Smooth muscle cell (in vitro differentiated cells): ENCODE data around the gene DENND2A. TPM values are rescaled to one million over a fixed set of nuclear protein-coding genes. Genes with fewer than 3 reads are reported as not detected.
"Not testable (repeated sequence)": the region's sequence is repeated elsewhere in the genome, so short reads cannot be mapped to it uniquely, and the experiment has no call there.

ENCODE experiments used
- DNase-seq: peaks from one replicate; lab custom pipeline; 2025; ENCODE audit not compliant: unreplicated experiment; lab: John Stamatoyannopoulos, UW
- H2AFZ ChIP-seq: fragments of 200-600 bp; sonication (generic); 2 replicates; pipeline ENCODE4 v1.6.0; 2016; ENCODE audit warnings: antibody characterized with exemption, low read depth, mild to moderate bottlenecking
- H3F3A ChIP-seq: fragments of 200-600 bp; sonication (generic); 2 replicates; pipeline ENCODE4 v1.6.0; 2017; ENCODE audit warnings: antibody characterized with exemption, low read depth
- H3K27ac ChIP-seq: fragments of 200-600 bp; sonication (generic); 2 replicates; pipeline ENCODE4 v1.5.1; 2016; ENCODE audit warnings: low read depth, mild to moderate bottlenecking
- H3K27me3 ChIP-seq: fragments of 200-600 bp; sonication (generic); 2 replicates; pipeline ENCODE4 v1.6.1; 2016; ENCODE audit warnings: low read depth, mild to moderate bottlenecking
- H3K36me3 ChIP-seq: fragments of 200-600 bp; sonication (generic); 2 replicates; pipeline ENCODE4 v1.5.1; 2016; ENCODE audit warnings: low read depth
- H3K4me1 ChIP-seq: fragments of 200-600 bp; sonication (generic); 2 replicates; pipeline ENCODE4 v1.5.1; 2016; ENCODE audit warnings: low read depth
- H3K4me2 ChIP-seq: fragments of 200-600 bp; sonication (generic); 2 replicates; pipeline ENCODE4 v1.6.0; 2016; ENCODE audit warnings: mild to moderate bottlenecking
- H3K4me3 ChIP-seq: fragments of 200-600 bp; sonication (generic); 2 replicates; pipeline ENCODE4 v1.5.1; 2016; ENCODE audit warnings: mild to moderate bottlenecking
- H3K79me2 ChIP-seq: fragments of 200-600 bp; sonication (generic); 2 replicates; pipeline ENCODE4 v1.6.0; 2016; ENCODE audit warnings: low read depth, mild to moderate bottlenecking
- H3K9ac ChIP-seq: fragments of 200-600 bp; sonication (generic); 2 replicates; pipeline ENCODE4 v1.6.0; 2016; ENCODE audit warnings: low read depth
- H3K9me3 ChIP-seq: fragments of 200-600 bp; sonication (generic); replicated peaks from 2 replicates; pipeline ENCODE4 v1.5.1; 2016; ENCODE audit warnings: low read depth
- H4K20me1 ChIP-seq: fragments of 200-600 bp; sonication (generic); 2 replicates; pipeline ENCODE4 v1.6.0; 2016; ENCODE audit warnings: low read depth
- CTCF ChIP-seq: fragments of 200-600 bp; sonication (generic); IDR thresholded peaks from 2 replicates; pipeline ENCODE4 v1.5.1; 2017; ENCODE audit warnings: borderline replicate concordance, mild to moderate bottlenecking, antibody characterized with exemption; ENCODE audit not compliant: insufficient read depth, poor library complexity, severe bottlenecking
- WGBS: methylation state at CpG from one replicate; pipeline ENCODE4 v1.1.7; 2016; ENCODE audit warnings: low lambda C conversion rate; 5-methylcytosine and 5-hydroxymethylcytosine counted together
- polyA plus RNA-seq: library from polyadenylated mRNA; unstranded; fragments of >200 nt; fragmentation: Nextera tagmentation; extraction: Ambion mirVana; gene quantifications from 2 replicates; pipeline ENCODE4 v1.2.1, GENCODE V29; 2016
- total RNA-seq: library from RNA; depleted of rRNA; stranded (reverse); fragments of >200 nt; gene quantifications from 2 replicates; pipeline ENCODE4 v1.2.3, GENCODE V29; 2014

Gene DENND2A
- total and polyA plus RNA-seq, 2 experiments from 2014 or later = 1.8 to 4.6 TPM

- Histone ChIP-seq H3K4me3 (no peak overlapping the region), H3K9me3 (no peaks in the 10 kb centered on the region), H2AFZ (no peak overlapping the region), H3F3A (peaks cover under 1% of the 10 kb centered on the region), H3K27ac (no peak overlapping the region), H4K20me1 (no peaks in the 10 kb centered on the region), H3K4me2 (no peak overlapping the region), H3K4me1 (no peaks in the 10 kb centered on the region), H3K36me3 (no peaks in the 10 kb centered on the region), H3K27me3 (peaks cover 7% of the 10 kb centered on the region), H3K9ac (no peak overlapping the region), H3K79me2 (no peaks in the 10 kb centered on the region)
- no peak for TF ChIP-seq CTCF
- 88% methylated on average over 1 of the region's 1 CpG for WGBS
- DNase-seq = no peak
Measured at GRCh38 chr7:140668641-140669040, 28.0 kb upstream of the DENND2A start.

- no peaks in the 10 kb centered on the region for H4K20me1 ChIP-seq
- H3K9ac ChIP-seq = no peak overlapping the region
- H2AFZ ChIP-seq = no peak overlapping the region
- H3K79me2 ChIP-seq = no peaks in the 10 kb centered on the region
- 92% methylated on average over 1 of the region's 1 CpG for WGBS
- no peak for TF ChIP-seq CTCF
- no peaks in the 10 kb centered on the region for H3K9me3 ChIP-seq
- H3K36me3 ChIP-seq = no peaks in the 10 kb centered on the region
- H3K4me1 ChIP-seq = no peaks in the 10 kb centered on the region
- no peak overlapping the region for H3K4me2 ChIP-seq
- no peaks in the 10 kb centered on the region for H3F3A ChIP-seq
- H3K4me3 ChIP-seq = no peak overlapping the region
- no peak for DNase-seq
- no peak overlapping the region for H3K27ac ChIP-seq
- peaks cover 7% of the 10 kb centered on the region for H3K27me3 ChIP-seq
Measured at GRCh38 chr7:140667476-140667875, 26.9 kb upstream of the DENND2A start.

GRCh38 chr7:140662938-140663337 lies 22.3 kb upstream of the DENND2A start:
- not testable (repeated sequence) for H2AFZ ChIP-seq, H3K36me3 ChIP-seq, H3K4me2 ChIP-seq, H3K4me1 ChIP-seq, H4K20me1 ChIP-seq, DNase-seq, H3K27ac ChIP-seq, H3K79me2 ChIP-seq, H3K4me3 ChIP-seq, H3F3A ChIP-seq, H3K9me3 ChIP-seq, H3K27me3 ChIP-seq, H3K9ac ChIP-seq
- WGBS = 100% methylated on average over 1 of the region's 2 CpGs

GRCh38 chr7:140661124-140661523 lies 20.5 kb upstream of the DENND2A start:
- no peak for TF ChIP-seq CTCF
- H3K27ac ChIP-seq = no peak overlapping the region
- H3K4me2 ChIP-seq = no peak overlapping the region
- no peak for DNase-seq
- no peaks in the 10 kb centered on the region for H3F3A ChIP-seq
- H3K9me3 ChIP-seq = no peaks in the 10 kb centered on the region
- no peaks in the 10 kb centered on the region for H3K79me2 ChIP-seq
- H3K9ac ChIP-seq = no peak overlapping the region
- no peaks in the 10 kb centered on the region for H3K4me1 ChIP-seq
- H3K27me3 ChIP-seq = peaks cover 7% of the 10 kb centered on the region
- H2AFZ ChIP-seq = no peak overlapping the region
- H4K20me1 ChIP-seq = no peaks in the 10 kb centered on the region
- no peaks in the 10 kb centered on the region for H3K36me3 ChIP-seq
- no peak overlapping the region for H3K4me3 ChIP-seq
- WGBS = 85% methylated on average over 2 of the region's 2 CpGs
